Measurements from ENCODE around the gene HSF2BP.
A peak's percentile ranks its signal among the peaks of the same experiment; 100 is the strongest.
"Not testable (repeated sequence)": the region's sequence is repeated elsewhere in the genome, so short reads cannot be mapped to it uniquely, and the experiment has no call there.

Gene HSF2BP

DNA sequence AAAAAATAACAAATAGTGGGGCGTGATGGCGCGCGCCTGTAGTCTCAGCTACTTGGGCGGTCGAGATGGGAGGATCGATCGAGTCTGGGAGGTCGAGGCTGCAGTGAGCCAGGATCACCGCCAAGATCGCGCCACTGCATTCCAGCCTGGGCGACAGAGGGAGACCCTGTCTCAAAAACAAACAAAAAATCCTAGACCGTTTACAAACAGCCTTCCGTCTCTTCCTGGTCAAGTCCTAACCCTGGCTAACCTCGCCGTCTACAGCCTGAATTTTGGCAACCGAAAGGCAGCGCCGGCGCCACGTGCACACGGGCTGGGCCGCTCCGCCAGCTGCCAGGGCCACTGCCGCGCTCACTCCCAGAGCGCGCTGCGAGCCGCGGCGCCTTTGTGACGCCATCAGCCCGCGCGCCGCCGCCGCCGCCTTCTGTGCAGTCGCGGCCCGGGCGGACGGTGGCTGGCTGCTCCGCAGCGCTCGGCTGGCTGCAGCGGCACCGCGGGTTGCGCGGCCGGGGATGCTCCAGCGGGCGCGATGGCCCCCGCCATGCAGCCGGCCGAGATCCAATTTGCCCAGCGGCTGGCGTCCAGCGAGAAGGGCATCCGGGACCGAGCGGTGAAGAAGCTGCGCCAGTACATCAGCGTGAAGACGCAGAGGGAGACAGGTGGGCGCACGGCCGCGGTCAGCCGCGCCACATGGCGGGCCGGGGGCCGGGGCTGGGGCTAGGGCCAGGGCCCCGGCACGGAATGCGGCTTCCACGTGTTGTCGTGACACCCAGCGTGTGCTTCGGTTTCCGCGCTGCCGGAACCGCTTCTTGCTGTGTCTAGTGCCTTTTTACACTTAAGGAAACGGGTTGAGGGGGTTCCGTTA, at the start of gene HSF2BP, which contains the start of gene RRP1B:
TSS of gene HSF2BP (minus strand) at position 353 of the 865 bp plus-strand sequence. CDS start 1,392 bp downstream, outside the sequence.
TSS of gene RRP1B (plus strand) at position 425 of the 865 bp plus-strand sequence. CDS start at position 530, 105 bp downstream.
- peak; percentile 73 for DNase-seq

DNA sequence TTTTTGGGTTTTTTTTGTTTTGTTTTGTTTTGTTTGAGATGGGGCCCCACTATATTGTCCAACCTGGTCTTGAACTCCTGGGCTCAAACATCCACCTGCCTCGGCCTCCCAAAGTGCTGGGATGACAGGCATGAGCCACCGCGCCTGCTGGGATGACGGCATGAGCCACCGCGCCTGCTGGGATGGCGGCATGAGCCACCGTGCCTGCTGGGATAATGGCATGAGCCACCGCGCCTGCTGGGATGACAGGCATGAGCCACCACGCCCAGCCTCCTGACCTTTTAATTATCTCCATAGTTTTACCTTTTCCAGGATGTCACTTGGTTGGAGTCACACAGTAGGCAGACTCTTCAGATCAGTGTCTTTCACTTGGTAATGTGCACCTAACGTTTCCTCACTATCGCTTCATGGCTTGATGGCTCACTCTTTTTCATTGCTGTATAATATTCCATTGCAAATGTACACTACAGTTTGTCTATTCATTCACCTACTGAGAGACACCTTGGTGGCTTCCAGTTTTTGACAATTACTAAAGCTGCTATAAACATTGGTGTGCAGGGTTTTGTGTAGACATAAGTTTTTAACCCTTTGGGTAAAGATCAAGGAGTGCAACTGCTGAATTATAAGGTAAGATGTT, 49.6 kb upstream of the HSF2BP start:
- DNase-seq, result no peak

DNA sequence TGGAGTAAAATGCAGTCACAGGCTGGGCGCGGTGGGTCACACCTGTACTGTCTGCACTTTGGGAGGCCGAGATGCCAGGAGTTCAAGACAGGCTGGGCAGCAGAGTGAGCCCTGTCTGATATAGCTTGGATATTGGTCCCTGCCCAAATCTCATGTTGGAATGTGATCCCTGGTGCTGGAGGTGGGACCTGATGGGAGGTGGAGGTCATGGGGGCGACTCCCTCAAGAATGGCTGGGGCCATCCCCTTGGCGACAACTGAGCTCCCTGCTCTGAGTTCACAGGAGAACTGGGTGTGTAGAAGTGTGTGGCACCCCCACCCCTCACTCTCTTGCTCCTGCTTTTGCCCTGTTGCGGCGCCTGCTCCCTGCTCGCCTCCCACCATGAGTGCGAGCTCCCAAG, 48.2 kb upstream of the HSF2BP start:
- DNase-seq, result no peak

DNA sequence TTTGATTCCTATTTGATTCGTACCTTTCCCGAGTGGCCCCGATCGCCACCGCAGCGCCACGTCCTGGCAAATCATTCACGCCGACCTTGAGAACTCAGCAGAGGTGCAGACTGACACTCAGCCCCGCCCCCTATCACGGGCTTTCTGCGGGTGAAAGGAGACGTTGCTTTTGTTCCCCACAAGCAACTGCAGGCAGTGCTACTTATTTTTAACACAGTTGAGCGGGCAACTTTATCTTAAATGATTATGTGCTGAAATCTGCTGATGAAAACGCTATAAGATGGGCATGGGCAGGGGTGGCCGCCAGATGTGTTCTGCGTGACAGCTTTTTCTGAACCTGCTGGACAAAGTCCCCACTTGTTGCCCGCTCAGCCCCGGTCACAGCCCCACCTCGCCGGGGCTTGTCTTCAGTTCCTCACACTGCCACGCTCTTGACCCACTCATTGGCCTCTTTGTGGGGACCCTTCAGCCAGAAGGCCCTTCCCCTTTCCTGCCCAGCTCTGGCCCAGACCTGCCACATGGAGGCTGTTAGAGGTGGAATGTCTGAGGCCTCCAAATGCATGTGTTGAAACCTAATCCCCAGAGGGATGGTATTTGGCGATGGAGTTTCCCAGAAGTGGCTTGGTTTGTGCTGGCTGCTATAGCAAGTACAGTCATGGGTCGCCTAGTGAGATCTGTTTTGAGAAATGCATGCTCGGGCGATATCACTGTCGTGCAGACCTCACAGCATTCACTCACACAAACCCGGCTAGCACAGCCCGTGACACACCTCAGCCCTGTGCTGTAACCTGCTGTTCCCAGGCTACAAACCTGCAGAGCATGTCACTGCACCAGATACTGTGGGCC, 44.0 kb upstream of the HSF2BP start:
- DNase-seq, result no peak

DNA sequence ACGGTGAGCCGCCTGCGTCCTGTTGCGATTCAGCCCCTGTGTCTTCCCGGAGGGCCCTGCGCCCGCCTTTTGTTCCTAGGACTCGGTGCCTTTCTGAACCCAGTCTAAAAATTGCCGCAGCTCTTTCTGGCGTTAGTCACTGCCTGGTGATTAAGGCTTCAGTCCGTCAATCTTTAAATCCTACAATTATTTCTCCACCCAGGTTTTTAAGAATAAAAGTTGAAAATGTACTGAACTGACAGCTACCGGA, 43.4 kb upstream of the HSF2BP start:
- DNase-seq, result no peak

DNA sequence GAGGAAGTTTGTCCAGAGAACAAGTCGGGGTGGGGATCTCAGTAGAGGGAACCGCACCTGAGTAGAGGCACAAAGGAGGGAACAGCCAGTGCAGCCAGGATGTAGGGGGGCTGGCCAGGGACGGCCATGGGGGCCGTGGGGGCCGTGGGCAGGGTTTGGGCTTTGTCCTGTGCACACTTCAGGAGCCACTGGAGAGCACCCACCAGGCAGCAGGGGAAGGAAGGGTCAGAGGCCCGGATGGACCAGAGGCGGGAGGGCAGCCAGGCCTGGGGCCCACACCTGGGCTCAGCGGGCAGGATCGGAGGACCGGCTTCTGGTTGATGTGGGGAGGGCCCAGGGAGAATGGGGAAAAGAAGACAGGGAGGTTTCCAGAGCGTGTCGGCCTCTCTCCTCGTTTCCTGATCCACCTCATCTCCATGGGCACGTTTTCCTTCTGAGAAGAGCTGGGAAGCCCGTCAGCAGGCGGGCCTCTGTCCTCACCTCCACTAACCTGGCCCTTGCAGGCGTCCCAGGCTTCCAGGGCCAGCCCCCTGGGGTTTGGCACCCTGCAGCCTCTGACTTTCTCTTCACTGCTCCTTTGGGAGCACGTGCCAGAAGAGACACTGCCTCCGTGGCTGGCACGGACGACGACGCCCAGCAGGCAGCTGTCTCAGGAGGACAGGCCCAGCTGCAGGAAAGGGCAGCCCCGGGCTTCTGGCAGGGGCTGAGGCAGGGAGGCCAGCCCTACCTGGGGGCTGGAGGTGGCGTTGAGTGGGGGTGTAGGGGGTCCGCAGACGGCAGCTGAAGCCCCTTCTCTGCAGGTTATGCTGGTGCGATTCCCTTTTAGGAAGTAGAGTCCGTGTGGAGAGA, 42.9 kb upstream of the HSF2BP start:
- no peak for DNase-seq

DNA sequence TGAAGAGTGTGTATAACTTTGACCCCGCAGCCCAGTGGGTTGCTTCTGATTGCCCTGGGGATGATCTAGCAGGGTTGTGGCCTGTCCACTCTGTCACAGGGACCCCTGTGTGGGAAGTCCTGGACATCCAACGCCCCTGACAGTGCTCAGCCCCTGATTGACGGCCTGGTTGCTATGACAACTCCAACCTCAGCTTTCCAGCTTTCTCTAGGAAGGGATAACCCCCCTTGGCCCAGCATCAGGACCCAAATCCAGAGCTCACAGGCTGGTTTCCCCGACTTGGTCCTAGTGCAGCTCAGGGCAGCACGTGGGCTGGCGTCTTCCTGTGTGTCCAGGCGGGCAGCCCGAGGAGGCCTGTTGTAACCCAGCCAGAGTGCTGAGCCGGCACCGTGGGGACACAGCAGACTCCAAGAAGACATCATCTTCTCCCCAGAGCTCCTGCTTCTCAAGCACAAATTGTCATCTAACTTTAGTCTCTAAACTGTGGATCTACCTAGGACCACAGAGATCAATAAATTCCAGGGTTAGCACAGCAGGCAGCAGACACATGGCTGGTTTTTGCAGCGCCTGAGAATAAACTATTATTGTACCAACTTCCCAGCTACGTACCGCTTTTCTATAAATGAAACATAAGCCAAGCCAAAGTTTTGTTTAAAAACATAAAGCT, 40.8 kb upstream of the HSF2BP start:
- DNase-seq, result no peak

DNA sequence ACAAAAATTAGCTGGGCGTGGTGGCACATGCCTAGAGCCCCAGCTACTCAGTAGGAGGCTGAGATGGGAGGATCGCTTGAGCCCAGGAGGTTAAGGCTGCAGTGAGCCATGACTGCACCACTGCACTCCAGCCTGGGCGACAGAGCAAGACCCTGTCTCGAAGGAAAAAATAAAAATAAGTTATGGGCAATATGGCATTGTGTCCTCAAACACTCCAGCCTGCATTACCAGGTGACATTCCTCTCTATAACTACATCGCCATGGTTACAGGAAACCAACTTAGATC, 40.1 kb upstream of the HSF2BP start:
- not testable (repeated sequence) for DNase-seq

DNA sequence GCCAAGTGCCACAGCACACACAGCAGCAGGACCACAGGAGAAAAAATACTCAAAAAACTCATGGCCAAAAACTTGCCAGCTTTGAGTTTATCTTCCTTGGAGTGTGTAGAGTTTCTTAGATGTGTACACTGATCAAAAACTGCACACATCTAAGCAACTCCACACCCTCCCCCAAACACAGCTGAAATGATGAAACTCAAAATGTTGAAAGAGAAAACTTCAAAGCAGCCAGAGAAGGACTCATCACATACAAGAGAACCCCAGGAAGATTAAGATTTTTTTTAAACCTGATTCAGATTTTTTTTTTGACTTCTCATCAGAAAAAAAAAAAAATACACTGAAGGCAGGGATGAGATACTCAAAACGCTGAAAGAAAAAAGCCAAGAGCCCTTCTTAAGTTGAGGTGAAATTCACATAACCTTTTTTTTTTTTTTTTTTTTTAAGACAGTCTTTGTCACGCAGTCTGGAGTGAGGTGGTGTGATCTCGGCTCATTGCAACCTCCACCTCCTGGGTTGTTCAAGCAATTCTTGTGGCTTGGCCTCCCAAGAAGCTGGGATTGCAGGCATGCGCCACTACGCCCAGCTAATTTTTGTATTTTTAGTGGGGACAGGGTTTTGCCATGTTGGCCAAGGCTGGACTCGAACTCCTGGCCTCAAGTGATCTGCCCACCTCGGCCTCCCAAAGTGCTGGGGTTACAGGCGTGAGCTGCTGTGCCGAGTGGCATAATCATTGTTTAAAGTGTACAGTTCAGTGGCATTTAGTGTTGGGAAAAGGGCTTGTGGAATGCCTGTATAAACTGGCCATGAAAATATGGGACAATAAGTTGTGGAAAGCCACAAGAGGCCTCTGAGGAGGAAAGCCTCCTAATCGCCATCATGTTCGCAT, 38.7 kb upstream of the HSF2BP start:
- DNase-seq, result no peak

DNA sequence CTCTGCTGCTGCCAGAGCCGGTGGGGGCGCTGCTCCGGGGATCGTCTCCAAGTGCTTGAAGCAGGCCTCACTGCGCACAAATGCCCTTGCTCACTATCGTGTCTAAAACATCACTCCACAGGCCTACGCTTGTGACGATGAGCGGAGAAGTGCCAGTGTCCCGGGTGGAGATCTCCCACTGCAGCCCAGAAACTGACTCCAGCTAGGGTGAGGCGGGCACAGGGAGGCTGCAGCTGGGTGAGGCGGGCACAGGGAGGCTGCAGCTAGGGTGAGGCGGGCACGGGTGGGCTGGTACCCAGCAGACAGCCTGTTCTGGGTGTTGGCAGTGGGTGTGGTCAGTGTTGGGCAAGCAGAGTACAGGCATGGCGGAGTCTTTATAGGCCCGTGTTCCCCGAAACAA, 36.9 kb upstream of the HSF2BP start:
- no peak for DNase-seq

DNA sequence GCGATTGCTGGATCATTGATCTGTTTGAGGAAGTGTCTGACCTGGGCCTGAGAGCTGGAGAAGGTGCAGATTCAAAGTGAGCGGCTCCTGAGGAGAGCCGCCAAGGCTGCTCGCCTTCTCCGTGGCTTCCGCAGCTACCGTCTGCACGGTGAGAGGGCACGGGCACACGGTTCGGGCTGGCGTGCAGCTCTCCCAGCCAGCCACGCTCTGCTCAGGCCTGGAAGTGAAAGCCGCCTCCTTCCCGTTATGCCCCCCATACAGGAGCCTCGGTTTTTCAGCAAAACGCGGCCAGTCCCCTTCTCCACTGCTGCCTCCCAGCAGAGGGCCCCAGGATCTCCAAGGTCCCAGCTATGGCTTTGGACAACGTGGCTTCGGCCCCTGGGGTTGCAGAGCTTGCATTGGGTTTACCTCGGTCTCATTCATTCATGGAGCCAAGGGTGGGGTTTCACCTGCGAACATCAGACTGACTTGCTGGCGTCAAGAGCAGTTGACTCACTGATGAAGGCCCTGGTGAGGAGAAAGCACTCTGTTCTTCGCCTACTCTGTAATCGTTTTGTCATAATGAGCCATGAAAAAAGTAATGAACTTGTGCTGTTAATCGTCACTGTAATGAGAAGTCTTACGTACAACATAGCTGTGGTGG, 35.3 kb upstream of the HSF2BP start:
- DNase-seq, result no peak

DNA sequence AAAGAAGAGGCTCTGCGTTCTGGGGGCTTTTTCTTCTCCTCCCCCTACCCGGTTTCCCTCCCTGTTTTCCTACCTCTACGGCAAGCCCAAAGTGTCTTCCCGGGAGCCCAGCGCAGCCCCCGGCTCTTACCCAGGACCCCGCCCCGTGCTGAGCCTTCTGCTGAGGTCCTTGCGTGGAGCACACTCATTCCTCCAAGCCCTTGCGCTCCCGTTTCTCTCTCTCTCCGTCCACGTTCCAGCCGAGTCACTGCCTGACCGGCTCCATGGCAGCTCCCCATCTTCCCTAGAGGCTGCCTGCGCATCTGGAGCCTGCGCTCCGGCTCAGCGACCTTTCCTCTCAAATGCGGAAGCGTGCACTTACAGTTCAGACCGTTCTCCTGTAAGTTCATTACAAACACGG, 34.7 kb upstream of the HSF2BP start:
- no peak for DNase-seq

DNA sequence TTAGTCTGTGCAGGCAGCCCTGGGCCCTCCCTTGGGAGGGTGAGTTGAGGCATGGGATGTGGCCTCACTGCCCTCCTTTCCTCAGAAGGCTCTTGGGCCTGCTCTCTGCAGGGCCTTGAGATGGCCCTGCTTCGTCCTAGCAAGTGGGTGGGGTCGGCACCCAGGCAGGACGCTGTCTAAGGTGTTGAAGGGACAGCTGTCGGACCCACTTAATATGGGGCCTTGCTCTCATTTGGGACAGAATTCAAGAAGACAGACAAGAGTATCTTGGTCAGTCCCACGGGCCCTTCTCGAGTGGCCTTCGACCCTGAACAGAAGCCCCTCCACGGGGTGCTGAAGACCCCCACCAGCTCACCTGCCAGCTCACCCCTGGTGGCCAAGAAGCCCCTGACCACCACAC, 33.7 kb upstream of the HSF2BP start:
- no peak for DNase-seq

DNA sequence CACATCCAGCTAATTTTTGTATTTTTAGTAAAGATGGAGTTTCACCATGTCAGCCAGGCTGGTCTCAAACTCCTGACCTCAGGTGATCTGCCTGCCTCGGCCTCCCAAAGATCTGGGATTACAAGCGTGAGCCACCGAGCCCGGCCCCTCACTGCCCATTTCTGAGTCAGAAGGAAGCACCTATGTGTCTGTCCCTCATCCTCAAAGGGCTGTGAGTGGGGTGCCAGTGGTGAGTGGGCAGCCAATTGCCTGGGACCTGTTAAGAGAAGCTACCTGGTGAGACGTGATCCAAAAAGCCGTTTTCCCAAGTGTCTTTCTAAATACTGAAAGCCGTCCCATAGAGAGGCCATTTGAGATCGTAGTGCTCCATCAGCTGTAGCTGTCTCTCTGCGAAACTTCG, 32.5 kb upstream of the HSF2BP start:
- no peak for DNase-seq

DNA sequence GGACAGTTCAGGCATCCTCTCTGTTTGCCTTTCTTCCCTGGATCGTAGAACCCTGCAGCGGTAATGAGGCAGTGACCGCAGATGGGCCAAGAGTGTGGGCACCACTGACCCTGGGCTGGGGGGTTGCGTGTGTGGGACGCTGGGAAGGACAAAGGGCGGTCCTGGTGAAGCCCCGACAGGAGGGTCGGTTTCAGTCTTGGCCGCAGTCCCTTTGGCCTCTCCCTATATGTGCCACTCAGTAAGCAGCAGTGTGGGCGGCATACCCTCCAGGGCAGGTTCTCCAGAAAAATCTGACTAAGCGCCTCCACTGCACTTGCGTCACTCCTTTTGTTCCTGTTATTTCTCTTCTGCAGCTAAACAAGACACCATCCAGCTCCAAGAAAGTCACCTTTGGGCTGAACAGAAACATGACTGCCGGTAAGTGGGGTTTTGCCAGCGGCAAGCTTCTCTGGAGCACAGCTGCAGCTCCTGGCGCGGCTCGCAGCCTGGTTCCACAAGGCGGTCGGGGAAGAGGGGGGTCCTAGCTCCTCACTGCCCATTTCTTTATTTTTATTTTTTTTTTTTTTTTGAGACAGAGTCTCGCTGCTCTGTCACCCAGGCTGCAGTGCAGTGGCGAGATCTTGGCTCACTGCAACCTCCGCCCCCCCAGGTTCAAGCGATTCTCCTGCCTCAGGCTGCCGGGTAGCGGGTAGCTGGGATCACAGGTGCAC, 32.0 kb upstream of the HSF2BP start:
- DNase-seq, result no peak

DNA sequence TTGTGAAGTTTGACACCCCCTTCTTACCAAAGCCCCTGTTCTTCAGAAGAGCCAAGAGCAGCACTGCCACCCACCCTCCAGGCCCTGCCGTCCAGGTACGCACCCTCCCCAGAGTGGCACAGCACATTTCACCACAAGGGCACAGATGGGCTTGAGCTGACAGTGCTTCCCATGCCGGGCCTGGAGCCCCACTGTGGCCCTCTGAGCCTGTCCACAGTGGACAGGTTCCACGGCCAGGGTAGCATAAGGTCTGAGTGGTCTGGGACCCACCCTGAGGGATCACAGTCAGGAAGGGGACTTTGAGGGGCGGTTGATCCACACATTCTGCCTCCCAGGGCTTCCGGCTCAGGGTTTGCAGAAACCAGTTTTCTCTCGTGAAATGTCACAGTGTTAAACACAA, 31.1 kb upstream of the HSF2BP start:
- no peak for DNase-seq

DNA sequence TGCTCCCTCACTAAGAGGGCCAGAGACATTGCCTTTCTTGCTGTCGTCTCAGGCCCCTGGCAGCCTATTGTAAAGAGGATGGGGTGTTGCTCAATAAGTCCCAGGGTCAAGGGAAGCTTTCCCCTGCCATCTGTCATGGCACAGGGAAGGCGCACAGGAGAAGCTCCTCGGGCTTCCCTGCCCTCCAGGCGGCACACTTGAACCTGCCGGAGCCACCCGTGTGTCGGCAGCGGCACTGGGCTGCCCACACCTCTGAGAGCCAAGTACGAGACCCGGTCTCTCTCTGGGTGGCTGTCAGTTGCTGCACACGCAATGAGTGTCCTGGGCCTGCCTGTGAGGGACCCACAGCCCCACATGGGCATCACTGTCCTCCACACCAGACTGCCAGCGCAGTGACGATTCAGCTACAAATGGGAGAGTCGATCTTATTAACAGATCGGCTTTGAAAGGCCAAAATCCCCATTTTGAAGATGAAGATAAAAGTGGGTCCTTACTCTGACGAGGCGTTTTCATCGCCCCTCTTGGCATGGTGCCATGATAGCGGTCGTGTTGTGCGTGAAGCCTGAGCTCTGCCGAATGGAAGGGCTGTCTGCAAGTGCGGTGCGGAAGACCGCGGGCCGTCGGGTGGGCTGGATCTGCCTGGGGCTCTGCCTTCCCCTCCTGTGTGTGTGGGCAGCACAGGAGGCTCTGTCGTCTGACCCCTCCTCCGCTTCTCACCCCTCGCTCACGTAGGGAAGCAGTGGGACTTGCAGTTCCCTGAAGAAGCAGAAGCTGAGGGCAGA, 30.5 kb upstream of the HSF2BP start:
- no peak for DNase-seq

DNA sequence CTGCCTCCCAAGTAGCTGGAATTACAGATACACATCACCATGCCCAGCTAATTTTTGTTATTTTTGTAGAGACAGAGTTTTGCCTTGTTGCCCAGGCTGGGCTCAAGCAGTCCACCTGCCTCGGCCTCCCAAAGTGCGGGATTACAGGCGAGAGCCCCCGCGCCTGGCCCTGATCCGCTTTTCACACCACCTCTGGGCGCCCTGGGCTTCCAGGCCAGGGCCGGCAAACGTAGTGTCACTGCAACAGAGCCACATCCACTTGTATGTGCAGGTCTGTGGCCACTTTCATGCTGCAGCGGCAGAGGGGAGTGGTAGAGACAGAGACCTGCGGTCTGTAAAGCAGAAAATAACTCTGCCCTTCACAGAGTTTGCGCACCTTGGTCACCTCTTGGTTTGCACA, 29.6 kb upstream of the HSF2BP start:
- no peak for DNase-seq

Measured in stimulated activated naive CD4-positive, alpha-beta T cell treated with Interleukin-2 at 50 U/mL for 16 hours (primary cell).